ENCODE results near the gene FCRL6.

DNA sequence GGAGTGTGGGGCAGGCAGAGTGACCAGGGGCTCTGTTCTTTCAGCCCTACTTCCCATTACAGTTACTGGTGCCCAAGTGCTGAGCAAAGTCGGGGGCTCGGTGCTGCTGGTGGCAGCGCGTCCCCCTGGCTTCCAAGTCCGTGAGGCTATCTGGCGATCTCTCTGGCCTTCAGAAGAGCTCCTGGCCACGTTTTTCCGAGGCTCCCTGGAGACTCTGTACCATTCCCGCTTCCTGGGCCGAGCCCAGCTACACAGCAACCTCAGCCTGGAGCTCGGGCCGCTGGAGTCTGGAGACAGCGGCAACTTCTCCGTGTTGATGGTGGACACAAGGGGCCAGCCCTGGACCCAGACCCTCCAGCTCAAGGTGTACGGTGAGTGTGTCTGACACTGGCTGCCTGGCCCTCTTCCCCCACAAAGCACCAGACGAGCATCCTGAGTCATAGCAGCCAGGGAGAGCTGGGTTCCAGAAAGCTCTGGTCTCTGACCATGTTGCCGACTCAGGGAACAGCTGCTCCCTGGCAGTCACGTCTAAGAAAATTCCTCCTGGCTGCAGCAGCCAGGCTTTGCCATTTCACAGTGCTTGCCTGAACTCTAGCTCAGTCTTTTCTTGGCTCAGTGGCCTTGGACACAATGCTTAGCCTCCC lies 27.8 kb downstream of the FCRL6 start:
- TF ChIP-seq, protein P1, sequence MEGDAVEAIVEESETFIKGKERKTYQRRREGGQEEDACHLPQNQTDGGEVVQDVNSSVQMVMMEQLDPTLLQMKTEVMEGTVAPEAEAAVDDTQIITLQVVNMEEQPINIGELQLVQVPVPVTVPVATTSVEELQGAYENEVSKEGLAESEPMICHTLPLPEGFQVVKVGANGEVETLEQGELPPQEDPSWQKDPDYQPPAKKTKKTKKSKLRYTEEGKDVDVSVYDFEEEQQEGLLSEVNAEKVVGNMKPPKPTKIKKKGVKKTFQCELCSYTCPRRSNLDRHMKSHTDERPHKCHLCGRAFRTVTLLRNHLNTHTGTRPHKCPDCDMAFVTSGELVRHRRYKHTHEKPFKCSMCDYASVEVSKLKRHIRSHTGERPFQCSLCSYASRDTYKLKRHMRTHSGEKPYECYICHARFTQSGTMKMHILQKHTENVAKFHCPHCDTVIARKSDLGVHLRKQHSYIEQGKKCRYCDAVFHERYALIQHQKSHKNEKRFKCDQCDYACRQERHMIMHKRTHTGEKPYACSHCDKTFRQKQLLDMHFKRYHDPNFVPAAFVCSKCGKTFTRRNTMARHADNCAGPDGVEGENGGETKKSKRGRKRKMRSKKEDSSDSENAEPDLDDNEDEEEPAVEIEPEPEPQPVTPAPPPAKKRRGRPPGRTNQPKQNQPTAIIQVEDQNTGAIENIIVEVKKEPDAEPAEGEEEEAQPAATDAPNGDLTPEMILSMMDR (IDR thresholded peaks at IDR 0.05 in 4 of 5, conservative IDR thresholded peaks at IDR 0.05 in 1 of 5) = no peak
- no peak for TF ChIP-seq POLR2A (IDR thresholded peaks at IDR 0.05)
